Type B pancreatic cell (in vitro differentiated cells): ENCODE results near the gene TMEM212. TPM values are rescaled to one million over a fixed set of nuclear protein-coding genes. Genes with fewer than 3 reads are reported as not detected.

ENCODE experiments used
- DNase-seq: peaks from one replicate; pipeline ENCODE4 v3.0.0; 2021; ENCODE audit warnings: mixed read lengths; ENCODE audit not compliant: unreplicated experiment; ENCODE audit errors: extremely low spot score
- H3K27ac Mint-ChIP-seq: 2 replicates; pipeline ENCODE4 v1.8.0; 2021; ENCODE audit warnings: mild to moderate bottlenecking, mixed read lengths
- H3K27me3 Mint-ChIP-seq: 2 replicates; pipeline ENCODE4 v1.8.0; 2021; ENCODE audit warnings: mixed read lengths
- H3K36me3 Mint-ChIP-seq: 2 replicates; pipeline ENCODE4 v1.8.0; 2021; ENCODE audit warnings: mixed read lengths
- H3K4me1 Mint-ChIP-seq: one replicate; pipeline ENCODE4 v1.8.0; 2021; ENCODE audit warnings: mixed read lengths; ENCODE audit not compliant: unreplicated experiment
- H3K4me3 Mint-ChIP-seq: 2 replicates; pipeline ENCODE4 v1.8.0; 2021; ENCODE audit warnings: mild to moderate bottlenecking, mixed read lengths
- H3K9me3 Mint-ChIP-seq: 2 replicates; pipeline ENCODE4 v1.8.0; 2021; ENCODE audit warnings: mixed read lengths
- total RNA-seq: library from RNA; stranded (reverse); gene quantifications from 2 replicates; pipeline ENCODE4 v1.2.1, GENCODE V29; 2021; ENCODE audit warnings: low replicate concordance
- TF ChIP-seq, protein P1 (sequence below): fragments of 200-600 bp; sonication (generic); conservative IDR thresholded peaks from 2 replicates; pipeline ENCODE4 v1.5.0; 2021; ENCODE audit warnings: antibody characterized with exemption, mild to moderate bottlenecking

The TMEM212 gene
- total RNA-seq, 1 donor from 2014 or later = not detected

DNA sequence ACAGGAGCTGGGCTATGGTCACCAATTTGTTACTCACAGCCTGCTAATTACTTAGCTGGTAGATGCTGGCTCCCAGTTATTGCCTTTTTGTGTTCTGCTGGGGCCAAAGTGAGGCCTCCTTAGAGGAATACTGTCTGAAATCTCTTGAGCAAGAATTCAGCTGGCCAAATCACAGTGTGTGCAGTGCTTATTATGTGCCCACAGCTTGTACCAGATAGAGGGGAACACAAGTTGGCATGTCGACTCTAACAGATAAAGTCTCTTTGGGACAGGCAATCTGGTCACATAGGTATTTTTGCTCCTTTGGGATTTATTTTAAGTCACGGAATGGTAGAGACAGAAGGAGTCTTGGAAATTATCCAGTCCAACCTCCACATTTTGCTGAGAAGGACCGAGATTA, 6.3 kb upstream of the TMEM212 start:
- DNase-seq = no peak
- Mint-ChIP-seq H3K36me3 (no peaks in the 10 kb centered on the region), H3K27ac (no peak overlapping the region), H3K9me3 (no peaks in the 10 kb centered on the region), H3K27me3 (no peaks in the 10 kb centered on the region), H3K4me1 (peaks cover 34% of the 10 kb centered on the region), H3K4me3 (no peak overlapping the region)
- TF ChIP-seq, protein P1, sequence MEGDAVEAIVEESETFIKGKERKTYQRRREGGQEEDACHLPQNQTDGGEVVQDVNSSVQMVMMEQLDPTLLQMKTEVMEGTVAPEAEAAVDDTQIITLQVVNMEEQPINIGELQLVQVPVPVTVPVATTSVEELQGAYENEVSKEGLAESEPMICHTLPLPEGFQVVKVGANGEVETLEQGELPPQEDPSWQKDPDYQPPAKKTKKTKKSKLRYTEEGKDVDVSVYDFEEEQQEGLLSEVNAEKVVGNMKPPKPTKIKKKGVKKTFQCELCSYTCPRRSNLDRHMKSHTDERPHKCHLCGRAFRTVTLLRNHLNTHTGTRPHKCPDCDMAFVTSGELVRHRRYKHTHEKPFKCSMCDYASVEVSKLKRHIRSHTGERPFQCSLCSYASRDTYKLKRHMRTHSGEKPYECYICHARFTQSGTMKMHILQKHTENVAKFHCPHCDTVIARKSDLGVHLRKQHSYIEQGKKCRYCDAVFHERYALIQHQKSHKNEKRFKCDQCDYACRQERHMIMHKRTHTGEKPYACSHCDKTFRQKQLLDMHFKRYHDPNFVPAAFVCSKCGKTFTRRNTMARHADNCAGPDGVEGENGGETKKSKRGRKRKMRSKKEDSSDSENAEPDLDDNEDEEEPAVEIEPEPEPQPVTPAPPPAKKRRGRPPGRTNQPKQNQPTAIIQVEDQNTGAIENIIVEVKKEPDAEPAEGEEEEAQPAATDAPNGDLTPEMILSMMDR = no peak

DNA sequence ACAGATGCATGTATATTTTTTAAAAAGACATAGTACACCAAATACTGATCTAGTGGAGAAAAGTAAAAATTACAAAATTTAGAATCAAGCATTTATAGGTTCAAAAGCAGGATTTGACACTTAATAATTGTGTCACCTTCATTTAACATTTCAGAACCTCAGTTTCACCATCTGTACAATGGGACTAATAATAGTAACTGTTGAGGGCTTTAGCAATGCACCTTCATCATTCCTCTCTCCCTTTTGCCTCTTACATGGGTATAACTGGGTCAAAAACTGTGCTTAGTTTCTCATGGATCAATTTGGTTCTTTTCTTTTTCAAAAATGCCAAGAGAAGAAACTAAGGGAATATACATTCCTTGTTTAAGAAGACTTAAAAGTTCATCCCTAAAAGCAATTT, 5.5 kb upstream of the TMEM212 start:
- TF ChIP-seq, protein P1 = no peak
- H3K4me3 Mint-ChIP-seq = no peak overlapping the region
- no peak for DNase-seq
- no peaks in the 10 kb centered on the region for H3K27me3 Mint-ChIP-seq
- H3K4me1 Mint-ChIP-seq = peaks cover 33% of the 10 kb centered on the region
- H3K36me3 Mint-ChIP-seq = no peaks in the 10 kb centered on the region
- H3K9me3 Mint-ChIP-seq = no peaks in the 10 kb centered on the region
- no peak overlapping the region for H3K27ac Mint-ChIP-seq

DNA sequence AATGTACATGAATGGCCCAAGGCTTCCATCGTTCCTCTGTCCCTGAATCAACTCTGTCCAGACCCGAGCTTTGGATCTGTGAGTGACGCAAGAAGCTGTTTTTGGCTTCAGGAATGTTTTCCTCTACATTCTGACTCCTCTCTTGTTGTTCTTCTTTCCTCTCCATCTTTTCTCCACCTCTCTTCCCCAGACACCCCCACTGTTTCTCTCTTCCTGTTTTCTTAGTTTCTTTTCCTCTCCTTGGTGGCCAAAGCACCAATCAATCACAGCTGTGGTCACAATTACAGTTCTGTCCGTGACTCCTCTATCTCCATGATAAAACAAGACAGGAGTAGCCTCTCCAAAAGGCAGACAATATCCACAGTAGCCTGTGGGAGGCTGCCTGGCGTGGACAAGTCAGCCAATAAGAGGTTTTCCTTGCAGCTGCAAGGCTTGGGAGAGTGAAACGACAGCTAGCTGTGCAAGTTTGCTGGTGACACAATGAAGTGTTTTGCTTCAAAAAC, 4.9 kb upstream of the TMEM212 start:
- TF ChIP-seq, protein P1 = no peak
- H3K4me1 Mint-ChIP-seq = peaks cover 30% of the 10 kb centered on the region

DNA sequence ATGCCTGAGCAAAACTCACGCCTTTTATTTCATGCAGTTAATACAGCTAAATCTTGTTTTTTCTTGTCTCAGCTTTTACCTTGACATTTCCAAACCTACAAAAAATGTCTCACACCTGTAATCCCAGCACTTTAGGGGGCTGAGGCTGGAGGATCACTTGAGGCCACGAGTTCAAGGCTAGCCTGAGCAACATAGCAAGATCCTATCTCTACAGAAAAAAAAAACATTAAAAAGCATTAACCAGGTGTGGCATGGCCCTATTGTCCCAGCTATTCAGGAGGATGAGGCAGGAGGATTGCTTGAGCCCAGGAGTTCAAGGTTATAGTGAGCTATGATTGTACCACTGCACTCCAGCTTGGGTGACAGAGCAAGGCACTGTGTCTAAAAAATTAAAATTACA, 3.9 kb upstream of the TMEM212 start:
- Mint-ChIP-seq H3K27ac (no peak overlapping the region), H3K4me1 (peaks cover 25% of the 10 kb centered on the region), H3K27me3 (no peaks in the 10 kb centered on the region), H3K4me3 (no peak overlapping the region), H3K36me3 (no peaks in the 10 kb centered on the region), H3K9me3 (no peaks in the 10 kb centered on the region)
- no peak for DNase-seq
- TF ChIP-seq, protein P1 = no peak

More for the DNA sequence above, 4.9 kb upstream of the TMEM212 start:
- Mint-ChIP-seq H3K4me3 (peak overlapping the region; percentile 33), H3K27ac (no peak overlapping the region), H3K9me3 (no peaks in the 10 kb centered on the region), H3K27me3 (no peaks in the 10 kb centered on the region), H3K36me3 (no peaks in the 10 kb centered on the region)
- no peak for DNase-seq

DNA sequence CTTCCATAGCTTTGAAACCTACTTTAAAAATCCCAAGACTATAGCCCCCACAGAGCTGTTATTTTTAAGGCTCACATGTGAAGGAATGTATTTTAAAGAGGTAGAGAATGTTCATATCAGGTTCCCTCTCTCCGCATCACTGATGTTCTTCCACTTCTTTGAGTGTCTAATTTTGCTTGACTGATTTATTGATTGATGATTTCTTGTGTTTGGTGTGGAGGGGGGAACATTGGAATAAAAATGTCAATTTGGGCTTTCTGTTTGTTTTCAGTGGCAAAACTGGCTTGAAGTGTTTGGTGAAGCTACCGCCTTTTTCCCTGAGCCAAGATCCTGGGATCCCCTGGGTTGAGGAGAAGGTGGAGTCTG, 2.7 kb upstream of the TMEM212 start:
- Mint-ChIP-seq H3K4me3 (no peak overlapping the region), H3K9me3 (no peaks in the 10 kb centered on the region), H3K4me1 (peaks cover 19% of the 10 kb centered on the region), H3K27ac (no peak overlapping the region), H3K27me3 (no peaks in the 10 kb centered on the region), H3K36me3 (no peaks in the 10 kb centered on the region)
- DNase-seq = no peak
- TF ChIP-seq, protein P1 = no peak
